IPS DF 19.7 (cell line): Measurements from ENCODE around the gene BCR.

Experiments
- DNase-seq: peaks from one replicate; pipeline ENCODE4 v3.0.0-alpha.2; 2013; ENCODE audit warnings: low read depth, low spot score

Gene BCR

GRCh38 chr22:23216461-23217170 is 36.3 kb downstream of the BCR start:
- no peak for DNase-seq

DNA sequence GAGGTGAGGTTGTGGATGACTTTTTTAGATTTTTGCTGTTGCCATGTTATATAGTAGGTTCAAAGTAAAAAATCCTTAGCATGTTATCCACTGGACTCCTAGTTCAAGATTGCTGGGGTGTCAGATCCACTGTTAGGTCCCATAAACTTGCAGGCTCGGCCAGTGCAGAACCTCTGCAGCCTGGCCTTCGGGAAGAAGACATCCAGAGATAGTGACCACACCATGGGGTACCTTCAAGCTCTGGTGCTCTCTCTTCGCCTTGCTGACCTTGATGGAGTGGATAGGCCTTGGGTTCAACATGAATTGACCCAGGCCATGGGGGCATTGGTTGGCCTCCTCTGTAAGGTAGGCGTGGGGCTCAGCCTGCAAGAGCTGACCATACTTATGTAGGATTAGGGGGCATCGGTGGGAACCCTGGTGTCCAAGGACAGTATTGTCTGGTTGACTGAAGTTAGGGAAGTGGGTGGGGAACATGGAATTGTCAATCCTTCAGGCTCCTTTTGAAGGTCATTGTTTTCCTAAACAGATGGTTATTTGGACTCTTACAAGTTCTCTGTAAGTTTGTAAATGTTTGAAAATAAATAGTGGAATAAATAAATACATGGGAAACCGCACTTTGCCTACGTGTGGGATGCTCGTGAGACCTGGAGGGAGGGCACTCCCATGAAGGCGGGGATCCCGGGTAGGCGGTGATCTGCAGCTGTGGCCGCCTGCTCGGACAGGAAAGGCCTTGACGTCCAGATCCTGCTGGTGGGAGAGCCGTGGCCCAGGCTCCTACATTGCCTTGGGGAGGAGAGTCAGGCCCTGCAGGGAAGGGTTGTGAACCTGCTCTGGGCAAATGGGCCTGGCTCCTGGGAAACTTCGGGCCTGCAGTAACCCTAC is 37.1 kb downstream of the BCR start:
- no peak for DNase-seq

- no peak for DNase-seq
Observed at GRCh38 chr22:23218053-23218866, 38.0 kb downstream of the BCR start.

DNA sequence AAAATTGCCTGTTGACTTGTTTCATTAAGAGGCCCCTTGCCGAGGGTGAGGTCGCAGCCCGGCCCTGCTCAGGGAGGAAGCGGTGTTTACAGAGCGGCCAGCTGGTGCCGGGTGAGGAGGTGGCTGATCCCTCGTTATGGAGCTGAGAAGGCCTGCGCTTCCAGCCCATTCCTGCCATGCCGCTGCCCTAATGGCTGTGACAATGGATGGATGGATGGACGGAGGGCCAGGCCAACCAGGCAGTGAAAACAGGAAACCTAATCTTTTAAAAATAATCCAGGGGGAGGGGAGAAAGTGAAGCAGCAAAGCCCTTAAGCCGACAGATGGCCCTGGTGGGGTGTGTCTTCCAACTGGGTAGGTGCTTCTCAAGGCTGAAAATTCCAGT is 38.5 kb downstream of the BCR start:
- no peak for DNase-seq

GRCh38 chr22:23219317-23219716 is 39.0 kb downstream of the BCR start:
- no peak for DNase-seq

GRCh38 chr22:23219822-23220484 is 39.6 kb downstream of the BCR start:
- no peak for DNase-seq

DNA sequence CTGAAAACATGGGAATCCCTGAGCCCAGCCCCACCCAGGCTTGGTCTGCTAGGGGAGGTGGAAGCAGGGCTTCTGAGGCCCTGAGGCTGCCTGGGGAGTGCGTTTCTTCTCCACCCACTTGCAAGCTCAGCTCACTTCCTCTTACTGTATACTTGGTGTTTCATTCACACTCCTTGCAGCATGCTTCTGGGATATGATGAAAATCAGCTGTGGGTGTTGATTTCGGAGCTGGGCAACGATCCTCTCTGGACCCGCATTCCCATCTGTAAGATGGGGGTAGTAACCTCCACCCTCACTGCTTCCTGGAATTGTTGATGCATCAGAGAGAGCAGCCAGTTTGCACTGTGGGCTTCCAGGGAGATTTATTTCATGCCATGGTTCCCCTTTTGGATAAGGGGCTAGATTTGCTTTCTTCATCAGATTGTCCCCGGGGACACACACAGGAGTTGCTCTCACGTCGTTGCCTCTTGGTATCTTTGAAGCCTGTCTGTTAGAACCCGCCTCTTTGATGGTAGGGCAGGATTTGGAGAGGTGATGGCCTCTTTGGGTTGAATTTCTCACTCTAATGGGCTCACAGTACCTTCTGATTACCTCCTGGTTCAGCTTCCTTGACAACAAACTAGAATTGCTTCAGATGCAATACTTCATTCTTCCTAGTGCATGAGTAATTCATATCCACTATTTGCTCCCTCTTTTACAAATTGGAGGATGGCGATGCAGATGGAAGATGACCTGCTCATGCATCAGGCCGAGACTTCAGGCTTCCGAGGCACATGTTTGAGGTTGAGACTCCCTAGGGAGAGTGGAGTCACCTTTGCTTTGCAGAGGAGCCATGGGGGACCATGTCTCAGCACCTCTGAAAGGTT is 40.4 kb downstream of the BCR start:
- no peak for DNase-seq

DNA sequence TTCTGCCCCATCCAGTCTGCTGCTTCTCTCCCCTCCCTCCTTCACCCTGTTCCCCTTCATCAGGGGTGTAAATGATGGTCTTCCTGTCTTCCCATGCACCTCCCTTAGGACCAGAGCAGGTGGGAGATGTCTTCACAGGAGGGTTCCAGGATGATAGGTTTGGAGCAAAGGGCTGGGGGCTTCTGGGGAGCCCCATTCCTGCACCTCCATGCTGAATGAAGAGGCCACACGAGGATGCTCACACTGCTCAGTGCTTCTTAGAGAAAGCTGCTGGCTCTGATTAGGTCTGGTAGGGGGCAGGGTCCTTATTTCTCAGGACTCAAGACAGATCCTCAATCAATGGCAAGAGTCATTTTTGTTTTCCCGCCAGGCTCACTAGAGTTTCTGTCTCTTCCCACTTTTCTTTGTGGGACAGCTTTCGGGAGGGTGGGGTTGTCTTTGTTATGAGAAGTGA is 41.1 kb downstream of the BCR start:
- no peak for DNase-seq

GRCh38 chr22:23222033-23222792 is 41.9 kb downstream of the BCR start:
- no peak for DNase-seq

- DNase-seq = no peak
Observed at GRCh38 chr22:23222793-23223568, 42.7 kb downstream of the BCR start.

- no peak for DNase-seq
Observed at GRCh38 chr22:23223569-23224317, 43.4 kb downstream of the BCR start.

DNA sequence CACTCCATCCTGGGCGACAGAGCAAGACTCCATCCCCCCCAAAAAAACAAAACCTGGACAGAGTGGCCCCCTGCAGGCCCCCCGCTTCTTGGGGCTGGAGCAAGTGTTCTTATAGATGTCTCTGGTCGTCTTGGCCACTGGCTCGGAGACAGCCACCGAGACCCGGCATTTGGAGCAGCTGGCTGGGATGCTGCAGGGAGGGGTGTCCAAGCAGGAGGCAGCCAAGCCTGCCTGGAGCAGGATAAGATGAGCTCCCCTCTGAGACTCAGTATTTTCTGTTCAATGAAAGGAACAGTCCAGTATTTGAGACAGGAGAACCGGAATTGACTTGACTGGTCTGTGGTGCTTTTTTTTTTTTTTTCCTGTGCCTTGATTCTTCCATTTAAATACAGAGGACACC is 44.5 kb downstream of the BCR start:
- no peak for DNase-seq

GRCh38 chr22:23225337-23225723 is 45.0 kb downstream of the BCR start:
- DNase-seq = no peak

DNA sequence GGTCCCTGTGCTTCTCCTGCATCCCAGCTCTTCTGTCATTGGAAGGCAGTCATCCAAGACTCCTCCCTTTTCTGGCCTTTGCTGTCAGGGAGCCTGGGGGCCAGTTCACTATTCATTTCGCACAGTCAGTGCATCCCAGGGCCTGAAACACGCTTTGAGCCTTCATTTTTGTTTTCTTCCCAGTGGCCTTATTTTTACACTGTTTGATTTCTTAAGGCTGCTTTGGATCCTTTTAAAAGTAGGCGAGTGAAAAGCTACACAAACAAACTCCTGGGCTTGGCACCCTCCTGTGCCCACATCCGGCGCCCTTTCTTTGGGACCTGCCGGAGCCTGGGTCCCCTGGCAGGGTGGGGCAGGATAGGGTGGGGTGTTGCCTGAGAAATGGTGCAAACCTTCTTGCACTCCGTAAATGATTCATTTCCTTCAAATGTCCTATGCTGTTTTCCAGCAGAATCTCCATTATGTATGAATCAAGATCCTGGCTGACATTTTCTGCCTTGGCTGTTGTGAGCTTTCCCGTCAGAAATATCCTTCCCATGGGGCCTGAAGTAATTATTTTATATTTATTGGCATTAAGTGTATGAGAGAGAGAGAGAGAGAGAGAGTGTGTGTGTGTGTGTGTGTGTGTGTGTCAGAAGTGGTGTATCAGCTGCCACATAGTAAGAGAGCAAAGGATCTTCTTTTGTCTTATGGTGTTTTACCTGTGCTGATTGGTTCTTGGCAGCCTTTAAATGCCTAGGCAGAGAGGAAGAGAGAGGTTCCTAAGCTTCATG is 45.6 kb downstream of the BCR start:
- no peak for DNase-seq

DNA sequence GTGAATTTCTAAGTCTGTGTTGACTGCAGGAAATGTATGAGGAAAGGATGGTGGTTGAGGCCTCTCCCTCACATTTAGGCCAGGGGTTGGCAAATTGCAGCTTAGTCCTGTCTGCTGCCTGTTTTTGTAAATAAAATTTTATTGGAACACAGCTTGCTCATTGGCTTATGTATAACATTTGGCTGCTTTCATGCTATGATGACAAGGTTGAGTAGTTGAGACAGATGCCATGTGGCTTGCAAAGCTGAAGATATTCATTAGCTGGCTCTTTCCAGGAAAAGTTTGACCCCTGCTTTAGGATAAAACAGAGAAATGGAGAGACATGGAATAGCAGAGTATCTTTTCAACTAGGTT is 46.2 kb downstream of the BCR start:
- DNase-seq = no peak

GRCh38 chr22:23227380-23227779 is 47.1 kb downstream of the BCR start:
- DNase-seq = no peak

- no peak for DNase-seq
Observed at GRCh38 chr22:23228503-23228902, 48.2 kb downstream of the BCR start.

DNA sequence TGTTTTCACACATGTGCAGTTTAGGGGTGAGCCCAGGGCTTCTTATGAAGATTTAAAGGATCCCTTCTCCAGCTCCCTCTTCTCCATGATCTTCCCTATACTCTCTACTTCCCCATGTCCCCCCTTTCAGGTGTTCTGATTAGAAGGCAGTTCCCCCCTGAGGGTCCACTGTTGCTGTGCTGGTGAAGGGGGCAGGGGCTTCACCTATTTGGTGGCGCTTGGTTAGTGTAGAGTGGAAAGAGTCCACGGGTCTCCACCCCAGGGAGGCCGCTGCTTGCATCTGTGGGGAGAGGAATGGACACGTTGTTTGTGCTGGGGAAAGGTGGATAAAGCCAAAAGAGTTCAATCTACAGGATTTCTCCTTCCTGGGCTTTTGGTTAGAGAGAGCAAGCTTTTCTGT is 49.3 kb downstream of the BCR start:
- no peak for DNase-seq
